Measurements from ENCODE around the gene KATNAL1. TPM values are rescaled to one million over a fixed set of nuclear protein-coding genes. Genes with fewer than 3 reads are reported as not detected.
A peak's percentile ranks its signal among the peaks of the same experiment; 100 is the strongest.

The KATNAL1 gene
- total RNA-seq, 1 donor from 2014 or later, result 8.2 TPM

GRCh38 chr13:30322428-30322827, 15.1 kb upstream of the KATNAL1 start:
- Mint-ChIP-seq H3K4me3 (no peak overlapping the region), H3K4me1 (ENCODE audit: low read depth) (peaks cover 12% of the 10 kb centered on the region), H3K27ac (no peak overlapping the region), H3K9me3 (no peaks in the 10 kb centered on the region), H3K27me3 (ENCODE audit: insufficient read depth) (peaks cover 4% of the 10 kb centered on the region), H3K36me3 (ENCODE audit: low read depth) (peaks cover 7% of the 10 kb centered on the region)
- DNase-seq (ENCODE audit: low spot score), result no peak
- intact Hi-C loops (cut with micrococcal nuclease), result no loop called here

GRCh38 chr13:30321256-30321655, 13.9 kb upstream of the KATNAL1 start:
- H3K9me3 Mint-ChIP-seq, result no peaks in the 10 kb centered on the region
- intact Hi-C loops (cut with micrococcal nuclease), result no loop called here
- H3K36me3 Mint-ChIP-seq (ENCODE audit: low read depth), result peaks cover 7% of the 10 kb centered on the region

GRCh38 chr13:30319655-30320054, 12.3 kb upstream of the KATNAL1 start:
- Mint-ChIP-seq H3K27ac (no peak overlapping the region), H3K36me3 (ENCODE audit: low read depth) (peaks cover 8% of the 10 kb centered on the region), H3K27me3 (ENCODE audit: insufficient read depth) (no peaks in the 10 kb centered on the region), H3K9me3 (no peaks in the 10 kb centered on the region), H3K4me1 (ENCODE audit: low read depth) (peaks cover 12% of the 10 kb centered on the region), H3K4me3 (no peak overlapping the region)
- DNase-seq (ENCODE audit: low spot score), result no peak
- intact Hi-C loops (cut with micrococcal nuclease), result no loop called here

More at GRCh38 chr13:30321256-30321655, 13.9 kb upstream of the KATNAL1 start:
- no peak for DNase-seq (ENCODE audit: low spot score)
- no peak overlapping the region for H3K4me3 Mint-ChIP-seq
- H3K4me1 Mint-ChIP-seq (ENCODE audit: low read depth), result peaks cover 12% of the 10 kb centered on the region
- no peaks in the 10 kb centered on the region for H3K27me3 Mint-ChIP-seq (ENCODE audit: insufficient read depth)
- H3K27ac Mint-ChIP-seq, result no peak overlapping the region

GRCh38 chr13:30319130-30319529, 11.8 kb upstream of the KATNAL1 start:
- peaks cover 8% of the 10 kb centered on the region for H3K36me3 Mint-ChIP-seq (ENCODE audit: low read depth)
- no peak overlapping the region for H3K27ac Mint-ChIP-seq
- no peaks in the 10 kb centered on the region for H3K9me3 Mint-ChIP-seq
- H3K27me3 Mint-ChIP-seq (ENCODE audit: insufficient read depth), result no peaks in the 10 kb centered on the region
- H3K4me1 Mint-ChIP-seq (ENCODE audit: low read depth), result peaks cover 12% of the 10 kb centered on the region
- DNase-seq (ENCODE audit: low spot score), result no peak
- intact Hi-C loops (cut with micrococcal nuclease), result no loop called here
- no peak overlapping the region for H3K4me3 Mint-ChIP-seq

- Mint-ChIP-seq H3K4me1 (ENCODE audit: low read depth) (peaks cover 18% of the 10 kb centered on the region), H3K27ac (no peak overlapping the region), H3K36me3 (ENCODE audit: low read depth) (peaks cover 10% of the 10 kb centered on the region), H3K4me3 (no peak overlapping the region), H3K9me3 (no peaks in the 10 kb centered on the region), H3K27me3 (ENCODE audit: insufficient read depth) (no peaks in the 10 kb centered on the region)
- no peak for DNase-seq (ENCODE audit: low spot score)
- intact Hi-C loops (cut with micrococcal nuclease), result no loop called here
Measured at GRCh38 chr13:30318026-30318425, 10.7 kb upstream of the KATNAL1 start.

- Mint-ChIP-seq H3K4me1 (ENCODE audit: low read depth) (peaks cover 18% of the 10 kb centered on the region), H3K36me3 (ENCODE audit: low read depth) (peaks cover 9% of the 10 kb centered on the region), H3K4me3 (no peak overlapping the region), H3K27ac (no peak overlapping the region), H3K9me3 (no peaks in the 10 kb centered on the region), H3K27me3 (ENCODE audit: insufficient read depth) (no peaks in the 10 kb centered on the region)
- DNase-seq (ENCODE audit: low spot score), result no peak
- intact Hi-C loops (cut with micrococcal nuclease), result no loop called here
Measured at GRCh38 chr13:30314562-30314961, 7.2 kb upstream of the KATNAL1 start.

GRCh38 chr13:30314069-30314468, 6.7 kb upstream of the KATNAL1 start:
- intact Hi-C loops (cut with micrococcal nuclease), result no loop called here
- Mint-ChIP-seq H3K27ac (no peak overlapping the region), H3K36me3 (ENCODE audit: low read depth) (peaks cover 10% of the 10 kb centered on the region), H3K4me1 (ENCODE audit: low read depth) (peaks cover 23% of the 10 kb centered on the region), H3K27me3 (ENCODE audit: insufficient read depth) (no peaks in the 10 kb centered on the region), H3K9me3 (no peaks in the 10 kb centered on the region), H3K4me3 (no peak overlapping the region)
- no peak for DNase-seq (ENCODE audit: low spot score)

GRCh38 chr13:30313311-30313710, 6.0 kb upstream of the KATNAL1 start:
- Mint-ChIP-seq H3K9me3 (no peaks in the 10 kb centered on the region), H3K27ac (no peak overlapping the region), H3K4me3 (no peak overlapping the region), H3K27me3 (ENCODE audit: insufficient read depth) (no peaks in the 10 kb centered on the region), H3K4me1 (ENCODE audit: low read depth) (peaks cover 30% of the 10 kb centered on the region), H3K36me3 (ENCODE audit: low read depth) (peaks cover 14% of the 10 kb centered on the region)
- no peak for DNase-seq (ENCODE audit: low spot score)
- intact Hi-C loops (cut with micrococcal nuclease), result no loop called here

- Mint-ChIP-seq H3K4me3 (no peak overlapping the region), H3K4me1 (ENCODE audit: low read depth) (peaks cover 32% of the 10 kb centered on the region), H3K36me3 (ENCODE audit: low read depth) (peaks cover 14% of the 10 kb centered on the region), H3K27ac (no peak overlapping the region), H3K27me3 (ENCODE audit: insufficient read depth) (no peaks in the 10 kb centered on the region), H3K9me3 (no peaks in the 10 kb centered on the region)
- no peak for DNase-seq (ENCODE audit: low spot score)
- intact Hi-C loops (cut with micrococcal nuclease), result no loop called here
Measured at GRCh38 chr13:30312904-30313303, 5.6 kb upstream of the KATNAL1 start.

- Mint-ChIP-seq H3K27me3 (ENCODE audit: insufficient read depth) (no peaks in the 10 kb centered on the region), H3K36me3 (ENCODE audit: low read depth) (peaks cover 7% of the 10 kb centered on the region), H3K27ac (no peak overlapping the region), H3K4me1 (ENCODE audit: low read depth) (peaks cover 51% of the 10 kb centered on the region), H3K9me3 (no peaks in the 10 kb centered on the region), H3K4me3 (peak overlapping the region; percentile 43)
- intact Hi-C loops (cut with micrococcal nuclease), result loop anchor here (5.0 to 10.0 kb wide), 4 partner anchors 266 to 856 kb away; partner anchors contain the start of gene HSPH1
- no peak for DNase-seq (ENCODE audit: low spot score)
Measured at GRCh38 chr13:30308548-30308947, 1.2 kb upstream of the KATNAL1 start.

GRCh38 chr13:30307971-30308290, 580 bp upstream of the KATNAL1 start:
- H3K27ac Mint-ChIP-seq, result peak overlapping the region; percentile 49

GRCh38 chr13:30306762-30307193, 573 bp downstream of the KATNAL1 start:
- H3K27me3 Mint-ChIP-seq (ENCODE audit: insufficient read depth), result no peaks in the 10 kb centered on the region
- H3K4me3 Mint-ChIP-seq, result peak overlapping the region; percentile 88
- intact Hi-C loops (cut with micrococcal nuclease), result loop anchor here (1.0 to 10.0 kb wide), 13 partner anchors 66 to 858 kb away; partner anchors contain the start of genes HSPH1, UBE2L5 and UBL3
- DNase-seq (ENCODE audit: low spot score), result peak; percentile 90
- peaks cover 10% of the 10 kb centered on the region for H3K36me3 Mint-ChIP-seq (ENCODE audit: low read depth)
- peaks cover 65% of the 10 kb centered on the region for H3K4me1 Mint-ChIP-seq (ENCODE audit: low read depth)
- H3K9me3 Mint-ChIP-seq, result no peaks in the 10 kb centered on the region
- H3K27ac Mint-ChIP-seq, result peak overlapping the region; percentile 84

More at GRCh38 chr13:30307971-30308290, 580 bp upstream of the KATNAL1 start:
- Mint-ChIP-seq H3K4me3 (peak overlapping the region; percentile 88), H3K27me3 (ENCODE audit: insufficient read depth) (no peaks in the 10 kb centered on the region), H3K36me3 (ENCODE audit: low read depth) (peaks cover 7% of the 10 kb centered on the region), H3K9me3 (no peaks in the 10 kb centered on the region), H3K4me1 (ENCODE audit: low read depth) (peaks cover 56% of the 10 kb centered on the region)
- intact Hi-C loops (cut with micrococcal nuclease), result loop anchor here (1.0 to 10.0 kb wide), 12 partner anchors 65 to 857 kb away; partner anchors contain the start of genes HSPH1, UBE2L5 and UBL3
- DNase-seq (ENCODE audit: low spot score), result no peak

- intact Hi-C loops (cut with micrococcal nuclease), result loop anchor here (5.0 to 10.0 kb wide), 4 partner anchors 269 to 859 kb away; partner anchors contain the start of gene HSPH1
- Mint-ChIP-seq H3K27ac (no peak overlapping the region), H3K9me3 (no peaks in the 10 kb centered on the region), H3K4me1 (ENCODE audit: low read depth) (peaks cover 65% of the 10 kb centered on the region), H3K4me3 (peak overlapping the region; percentile 20), H3K36me3 (ENCODE audit: low read depth) (peaks cover 10% of the 10 kb centered on the region), H3K27me3 (ENCODE audit: insufficient read depth) (no peaks in the 10 kb centered on the region)
- DNase-seq (ENCODE audit: low spot score), result no peak
Measured at GRCh38 chr13:30305456-30305970, 1.8 kb downstream of the KATNAL1 start.

All from activated T-helper 1 cell treated with anti-CD3 and anti-CD28 coated beads, Interleukin-12 subunit alpha, Interleukin-12 subunit beta, Interleukin-2, Interleukin-4 antibody, amounts not matched to agents 30 ng/mL and 10 ng/mL and 1 ng/mL, durations not matched to agents 14 hours and 24 hours and 36 hours (primary cell).